Measurements from ENCODE around the gene NLK. TPM values are rescaled to one million over a fixed set of nuclear protein-coding genes. Genes with fewer than 3 reads are reported as not detected.

NLK gene
- total and polyA plus RNA-seq, 10 of the 15 experiments (the other 5 are each of a cell fraction or from before 2014, with no cell fraction given), result 5.0 to 22.9 (median 15.0) TPM

GRCh38 chr17:28057731-28058246 is 15.3 kb downstream of the NLK start (continued):
- TF ChIP-seq PRDM15 (CRISPR knock-in tag; IDR thresholded peaks at IDR 0.05) (no peak), SIN3A (IDR thresholded peaks at IDR 0.05; ENCODE audit: low read depth, low read length) (peak; percentile 71; the same call in 1 of the 2 replicates), SMC3 (IDR thresholded peaks at IDR 0.05; ENCODE audit: borderline replicate concordance, low read length) (no peak), PKNOX1 (IDR thresholded peaks at IDR 0.05) (peak; percentile 77), EZH2 (IDR thresholded peaks at IDR 0.05; ENCODE audit: borderline replicate concordance, control insufficient read depth, low read depth, low read length) (no peak), KAT2A (conservative IDR thresholded peaks at IDR 0.05; ENCODE audit: control insufficient read depth, low read depth, low read length) (no peak), RELB (IDR thresholded peaks at IDR 0.05; ENCODE audit: low read depth) (peak; percentile 71; the same call in 1 of the 2 replicates), CHD4 (IDR thresholded peaks at IDR 0.05) (no peak), CBX5 (IDR thresholded peaks at IDR 0.05; ENCODE audit: low read depth) (0 out of 2 replicates have a peak, but pooled peaks have one; percentile 33), FOXM1 (IDR thresholded peaks at IDR 0.05; ENCODE audit: low read depth, low read length) (peak; percentile 87), RAD51 (IDR thresholded peaks at IDR 0.05) (peak; percentile 19; the same call in 1 of the 2 replicates), JUNB (IDR thresholded peaks at IDR 0.05) (peak; percentile 94), E2F8 (IDR thresholded peaks at IDR 0.05; ENCODE audit: low read depth, partially characterized antibody) (no peak), MTA2 (IDR thresholded peaks at IDR 0.05; ENCODE audit: low read depth) (peak; percentile 92; the same call in 1 of the 2 replicates), CUX1 (IDR thresholded peaks at IDR 0.05; ENCODE audit: insufficient replicate concordance, low read depth, low read length) (peak; percentile 37)

All from GM12878 (cell line).